ENCODE results near the gene TNKS1BP1.
"Not testable (repeated sequence)": the region's sequence is repeated elsewhere in the genome, so short reads cannot be mapped to it uniquely, and the experiment has no call there.

The TNKS1BP1 gene

GRCh38 chr11:57353036-57353435 is 28.3 kb upstream of the TNKS1BP1 start:
- DNase-seq: no peak

GRCh38 chr11:57349491-57350274 is 24.9 kb upstream of the TNKS1BP1 start:
- peak; percentile 83 for DNase-seq

- no peak for DNase-seq
These were observed 24.0 kb upstream of the TNKS1BP1 start for GRCh38 chr11:57348636-57349313.

DNA sequence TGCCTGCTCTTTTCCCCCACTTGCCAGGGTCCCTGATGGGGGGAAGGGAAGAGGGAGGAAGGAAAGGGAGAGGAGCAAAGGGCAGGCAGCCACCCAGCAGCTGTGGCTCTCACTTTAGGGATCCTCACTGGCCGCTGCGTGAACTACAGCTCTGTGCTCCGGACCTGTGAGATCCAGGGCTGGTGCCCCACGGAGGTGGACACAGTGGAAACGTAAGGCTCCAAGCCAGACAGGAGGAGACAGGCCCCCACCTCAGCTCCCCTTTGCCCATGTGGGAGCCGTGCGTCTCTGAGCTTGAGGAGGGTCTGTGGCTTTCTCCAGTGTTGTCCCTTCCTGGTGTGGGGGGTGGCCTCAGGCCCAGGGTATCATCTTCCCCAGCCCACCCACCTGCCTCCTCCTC is 23.3 kb upstream of the TNKS1BP1 start:
- no peak for DNase-seq

DNA sequence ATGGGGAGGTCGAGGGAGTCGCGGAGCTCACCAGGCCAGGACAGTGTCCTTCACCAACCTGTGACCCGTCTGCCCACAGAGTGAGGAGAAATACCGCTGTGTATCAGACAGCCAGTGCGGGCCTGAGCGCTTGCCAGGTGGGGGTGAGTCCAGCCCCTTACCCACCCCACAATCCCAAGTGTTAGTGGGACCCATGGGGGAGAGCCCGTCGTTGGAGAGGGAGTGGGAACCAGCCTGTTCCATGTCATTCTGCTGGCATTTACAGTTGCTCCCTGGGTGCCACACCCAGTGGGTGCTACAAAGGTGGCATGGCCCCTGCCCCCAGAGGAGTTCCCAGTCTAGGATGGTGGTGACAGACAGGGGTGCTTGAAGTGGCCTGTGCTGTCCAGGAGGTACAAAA is 22.6 kb upstream of the TNKS1BP1 start:
- no peak for DNase-seq

GRCh38 chr11:57345555-57346211 is 20.9 kb upstream of the TNKS1BP1 start:
- DNase-seq: peak; percentile 84

- no peak for DNase-seq
These were observed 20.1 kb upstream of the TNKS1BP1 start for GRCh38 chr11:57344826-57345225.

- DNase-seq: no peak
These were observed 19.1 kb upstream of the TNKS1BP1 start for GRCh38 chr11:57343825-57344224.

GRCh38 chr11:57342702-57343101 is 17.9 kb upstream of the TNKS1BP1 start:
- DNase-seq: no peak

- no peak for DNase-seq
These were observed 16.6 kb upstream of the TNKS1BP1 start for GRCh38 chr11:57341250-57341808.

- no peak for DNase-seq
These were observed 15.4 kb upstream of the TNKS1BP1 start for GRCh38 chr11:57340039-57340615.

DNA sequence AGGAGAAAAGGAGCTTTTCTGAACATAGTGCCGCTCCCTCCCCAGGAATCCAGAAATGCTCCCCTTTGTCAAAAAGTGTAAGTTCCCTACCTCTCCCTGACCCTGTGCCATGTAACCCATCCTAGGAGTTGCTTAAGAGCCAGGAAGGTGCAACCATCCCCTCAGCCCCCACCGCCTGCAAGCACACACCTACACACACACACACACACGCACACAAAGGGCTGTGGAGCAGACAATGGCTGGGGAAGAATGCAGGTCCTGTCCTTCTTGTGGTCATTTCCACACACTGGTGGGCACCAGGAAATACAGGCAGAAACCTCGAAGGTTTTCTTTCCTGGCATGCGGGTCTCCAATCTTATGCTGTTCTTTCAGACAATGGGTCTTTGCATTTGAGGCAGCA is 14.6 kb upstream of the TNKS1BP1 start:
- no peak for DNase-seq

- DNase-seq: no peak
These were observed 13.4 kb upstream of the TNKS1BP1 start, which contains the start of gene P2RX3 for GRCh38 chr11:57338142-57338541. Gene P2RX3 (plus strand): TSS chr11:57338352. CDS start chr11:57338551, 199 bp downstream.

DNA sequence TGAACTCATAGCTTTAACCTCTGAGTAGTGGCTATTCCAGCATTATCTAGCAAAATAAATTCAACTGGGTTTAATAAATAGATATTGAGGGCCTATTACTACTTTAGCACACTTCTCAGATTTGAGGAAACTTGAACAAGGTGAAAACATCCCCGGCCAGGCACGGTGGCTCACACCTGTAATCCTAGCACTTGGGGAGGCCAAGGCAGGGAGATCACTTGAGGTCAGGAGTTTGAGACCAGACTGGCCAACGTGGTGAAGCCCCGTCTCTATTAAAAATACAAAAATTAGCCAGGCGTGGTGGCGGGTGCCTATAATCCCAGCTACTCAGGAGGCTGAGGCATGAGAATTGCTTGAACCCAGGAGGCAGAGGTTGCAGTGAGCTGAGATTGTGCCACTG is 12.1 kb upstream of the TNKS1BP1 start:
- DNase-seq: not testable (repeated sequence)

GRCh38 chr11:57336111-57336666 is 11.4 kb upstream of the TNKS1BP1 start:
- no peak for DNase-seq

DNA sequence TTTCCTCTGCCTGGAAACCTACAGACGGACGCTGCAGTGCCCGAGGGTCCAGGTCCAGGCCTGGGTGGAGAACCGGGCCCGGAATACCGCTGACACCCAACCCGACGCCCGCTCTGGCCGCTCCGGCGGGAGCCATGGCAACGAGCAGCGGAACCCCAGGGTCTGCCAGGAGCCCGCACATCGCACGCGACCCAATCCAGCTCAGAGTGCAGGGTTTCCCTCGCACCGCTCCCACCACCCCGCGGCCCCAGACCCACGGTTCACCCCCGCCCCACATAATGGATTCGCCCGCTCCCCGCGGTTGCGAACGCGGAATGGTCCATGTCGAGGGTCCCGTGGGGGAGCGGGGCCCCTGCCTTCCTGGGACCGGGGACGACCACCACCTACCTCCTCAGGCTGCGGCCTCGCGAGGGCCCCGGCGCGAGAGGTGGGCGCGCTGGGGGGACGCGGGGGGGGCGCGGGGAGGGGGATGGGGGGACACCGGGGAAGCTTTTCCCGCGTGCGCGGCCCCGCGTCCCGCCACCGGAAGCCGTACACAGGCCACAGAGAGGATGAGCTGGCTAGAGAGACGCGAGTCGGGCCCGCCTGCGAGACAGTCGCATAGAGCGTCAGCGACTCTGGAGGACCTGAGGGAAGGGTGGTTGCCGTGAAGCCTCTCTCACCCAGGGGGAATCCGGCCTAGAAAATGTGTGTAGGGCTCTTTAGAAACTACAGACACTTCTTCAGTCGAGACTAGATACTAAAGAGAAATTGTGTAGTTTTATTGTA is 10.8 kb upstream of the TNKS1BP1 start, which contains the start of gene SSRP1:
Gene SSRP1, minus strand, starts transcription at position 550 of the 768 bp plus-strand sequence. CDS start 771 bp downstream, outside the sequence.
- DNase-seq: peak; percentile 86

GRCh38 chr11:57335023-57335342 is 10.2 kb upstream of the TNKS1BP1 start:
- DNase-seq: no peak

DNA sequence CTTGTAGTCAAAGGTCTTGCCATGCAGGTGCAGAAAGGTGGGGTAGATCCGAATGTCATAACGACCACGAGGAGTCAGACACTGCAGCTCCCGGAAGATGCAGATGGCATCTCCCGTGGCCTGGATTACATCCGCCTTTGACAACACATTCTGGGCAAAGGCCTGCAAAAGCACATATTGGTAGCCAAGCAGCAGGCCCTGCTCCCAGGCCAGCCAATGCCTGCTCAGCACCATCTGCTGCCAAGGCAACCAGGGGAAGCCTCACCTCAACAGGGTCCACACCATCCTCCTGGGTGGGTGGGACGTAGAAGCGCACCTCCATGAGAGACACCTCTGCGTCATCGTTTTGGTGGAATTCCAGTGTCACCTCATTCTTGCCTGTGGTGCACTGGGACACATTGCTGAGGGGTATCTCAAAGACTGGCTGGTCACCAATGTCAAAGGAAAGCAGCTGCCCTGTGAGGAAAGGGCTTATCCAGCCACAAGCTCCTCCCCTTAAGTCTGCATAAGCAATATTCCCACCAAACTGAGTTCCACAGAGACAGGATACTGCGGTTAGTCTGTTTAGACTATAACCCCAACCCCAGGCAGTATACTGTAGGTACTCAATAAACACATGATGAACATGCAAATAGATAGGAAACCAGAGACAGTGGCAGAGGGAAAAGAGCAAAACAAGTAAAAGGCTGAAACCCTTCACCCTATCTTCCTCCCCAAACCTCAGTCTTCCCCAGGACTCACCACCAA is 8.1 kb upstream of the TNKS1BP1 start:
- no peak for DNase-seq

GRCh38 chr11:57331720-57332119 is 7.0 kb upstream of the TNKS1BP1 start:
- no peak for DNase-seq

DNA sequence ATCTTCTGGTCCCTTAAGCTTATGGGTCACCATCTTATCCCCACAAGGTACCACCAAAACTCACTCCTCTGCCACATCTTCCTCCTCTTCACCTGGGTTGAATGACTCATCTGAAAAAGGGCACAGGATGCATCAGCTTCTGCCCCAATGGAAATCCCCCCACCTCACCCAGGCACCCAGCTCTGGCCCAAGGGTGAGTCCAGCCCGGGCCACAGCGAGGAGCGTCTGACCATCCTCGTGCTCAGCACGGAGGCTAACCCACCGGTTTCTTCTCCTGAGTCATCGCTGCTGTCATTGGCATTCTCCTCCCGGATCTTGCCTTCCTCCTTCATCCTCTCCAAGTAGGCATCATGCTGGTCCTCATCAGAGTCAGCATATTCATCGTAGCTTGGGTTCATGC is 5.3 kb upstream of the TNKS1BP1 start:
- no peak for DNase-seq

DNA sequence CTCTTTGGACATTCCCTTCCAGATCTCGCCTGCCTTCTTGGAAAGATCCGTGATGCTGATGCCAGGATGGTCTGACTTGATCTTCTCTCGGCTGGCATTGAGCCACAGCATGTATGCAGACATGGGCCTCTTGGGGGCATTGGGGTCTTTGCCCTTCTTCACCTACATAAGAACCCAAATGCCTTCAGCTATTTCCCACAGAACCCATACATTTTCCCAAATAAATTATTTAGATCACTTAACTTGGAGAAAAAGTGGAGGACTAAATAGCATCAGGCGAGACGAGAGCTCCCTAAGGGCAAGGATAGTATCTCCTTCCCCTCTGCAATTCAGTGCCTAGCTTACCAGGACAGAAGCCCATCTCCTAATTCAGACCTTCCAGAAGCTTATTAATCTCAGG is 3.0 kb upstream of the TNKS1BP1 start:
- no peak for DNase-seq
